ENCODE results near the gene C1orf232. TPM values are rescaled to one million over a fixed set of nuclear protein-coding genes. Genes with fewer than 3 reads are reported as not detected.

Gene C1orf232
- polyA plus RNA-seq (2011; rRNA removed) (not detected in 2 replicates), polyA minus RNA-seq (2011; rRNA and poly(A)+ RNA removed) (not detected in 2 replicates)

DNA sequence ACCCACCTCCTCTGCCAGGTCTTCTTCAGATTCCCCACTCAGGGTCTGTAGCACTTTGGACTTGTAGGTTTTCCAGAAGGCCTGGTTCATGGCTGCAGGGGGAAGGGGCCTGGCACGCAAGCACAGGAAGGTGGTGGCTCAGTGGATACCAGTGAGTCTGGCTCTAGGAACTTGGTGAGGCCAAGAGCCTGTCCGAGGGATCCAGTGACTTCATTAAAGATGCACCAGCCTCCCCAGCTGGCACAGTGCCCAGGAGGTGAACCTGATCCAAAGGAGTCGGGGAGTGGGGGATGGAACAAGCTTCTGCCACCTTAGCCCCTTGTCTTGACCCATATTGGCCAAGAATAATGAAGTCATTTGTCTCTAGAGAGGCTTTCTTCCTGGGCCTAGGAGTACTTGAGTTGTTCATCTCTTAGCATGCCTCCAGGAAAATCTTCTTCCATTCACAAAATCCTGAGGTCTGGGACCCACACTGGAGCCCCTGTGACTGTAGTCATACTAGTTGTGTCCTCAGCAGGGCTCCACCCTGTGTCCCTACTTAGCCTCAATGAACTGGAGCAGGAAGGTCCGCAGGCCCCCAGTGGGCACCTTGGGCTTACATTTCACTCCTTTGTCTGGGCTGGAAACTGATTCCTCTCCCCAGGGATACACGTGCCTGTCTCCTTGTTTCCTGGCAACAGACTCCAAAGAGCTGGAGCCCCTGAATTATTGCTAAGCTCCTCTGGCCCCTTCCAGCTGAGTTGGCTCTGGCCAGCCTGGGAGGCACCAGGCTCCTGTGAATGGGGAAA, at the start of gene C1orf232:
Gene C1orf232 (minus strand): TSS at position 554 of the 788 bp plus-strand sequence. CDS start 464 bp downstream, at position 90.
- TF ChIP-seq, protein P1, sequence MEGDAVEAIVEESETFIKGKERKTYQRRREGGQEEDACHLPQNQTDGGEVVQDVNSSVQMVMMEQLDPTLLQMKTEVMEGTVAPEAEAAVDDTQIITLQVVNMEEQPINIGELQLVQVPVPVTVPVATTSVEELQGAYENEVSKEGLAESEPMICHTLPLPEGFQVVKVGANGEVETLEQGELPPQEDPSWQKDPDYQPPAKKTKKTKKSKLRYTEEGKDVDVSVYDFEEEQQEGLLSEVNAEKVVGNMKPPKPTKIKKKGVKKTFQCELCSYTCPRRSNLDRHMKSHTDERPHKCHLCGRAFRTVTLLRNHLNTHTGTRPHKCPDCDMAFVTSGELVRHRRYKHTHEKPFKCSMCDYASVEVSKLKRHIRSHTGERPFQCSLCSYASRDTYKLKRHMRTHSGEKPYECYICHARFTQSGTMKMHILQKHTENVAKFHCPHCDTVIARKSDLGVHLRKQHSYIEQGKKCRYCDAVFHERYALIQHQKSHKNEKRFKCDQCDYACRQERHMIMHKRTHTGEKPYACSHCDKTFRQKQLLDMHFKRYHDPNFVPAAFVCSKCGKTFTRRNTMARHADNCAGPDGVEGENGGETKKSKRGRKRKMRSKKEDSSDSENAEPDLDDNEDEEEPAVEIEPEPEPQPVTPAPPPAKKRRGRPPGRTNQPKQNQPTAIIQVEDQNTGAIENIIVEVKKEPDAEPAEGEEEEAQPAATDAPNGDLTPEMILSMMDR (IDR thresholded peaks at IDR 0.05; ENCODE audit: insufficient read depth, low read depth, low read length) = no peak
- no peaks in the 10 kb centered on the region; the same call in 1 of the 2 replicates for H3K36me3 ChIP-seq (ENCODE audit: control insufficient read depth, insufficient read depth, low read length)
- DNase-seq (ENCODE audit: low read depth) = no peak
- ChIA-PET CTCF (interaction anchor here (0.8 to 4.8 kb wide), 13 partner anchors 11 to 273 kb away, joined by 3 to 25 read pairs (median 5); partner anchors contain the start of genes CEP85 and CRYBG2), POLR2A (no interaction called here)
- H3K4me3 ChIP-seq (ENCODE audit: low read depth, low read length) = peak within 1 kb of the TSS; percentile 58
- peaks cover 3% of the 10 kb centered on the region; the same call in 1 of the 2 replicates for H3K27me3 ChIP-seq (ENCODE audit: control insufficient read depth, insufficient read depth, low read length)

DNA sequence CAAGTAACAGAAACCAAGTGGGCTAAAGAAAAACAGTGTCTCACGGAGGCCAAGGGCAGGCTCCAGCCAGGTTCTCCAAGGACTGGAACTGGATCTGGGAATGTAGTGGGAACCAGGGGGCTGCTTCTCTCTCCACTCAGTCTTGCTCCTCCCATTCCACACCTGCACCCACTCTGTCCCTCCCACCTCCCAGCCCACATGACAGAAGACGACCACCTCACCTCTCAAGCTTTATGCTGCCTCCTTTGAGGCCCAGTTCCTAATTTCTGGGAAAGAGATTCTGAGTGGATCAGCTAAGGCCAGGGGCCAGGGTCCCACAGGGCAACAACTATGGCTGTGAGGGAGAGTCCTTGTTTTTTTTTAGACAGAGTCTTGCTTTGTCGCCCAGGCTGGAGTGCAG, 46.5 kb upstream of the C1orf232 start:
- TF ChIP-seq, protein P1 (IDR thresholded peaks at IDR 0.05; ENCODE audit: insufficient read depth, low read depth, low read length) = no peak
- Histone ChIP-seq H3K36me3 (ENCODE audit: control insufficient read depth, insufficient read depth, low read length) (no peaks in the 10 kb centered on the region), H3K27me3 (ENCODE audit: control insufficient read depth, insufficient read depth, low read length) (peaks cover 7% of the 10 kb centered on the region), H3K4me3 (ENCODE audit: low read depth, low read length) (no peak overlapping the region)
- ChIA-PET POLR2A (no interaction called here), CTCF (interaction anchor here (1.9 kb wide), 1 partner anchor 10 kb away, joined by 5 read pairs; no protein-coding TSS in a partner anchor)
- DNase-seq (ENCODE audit: low read depth) = no peak

DNA sequence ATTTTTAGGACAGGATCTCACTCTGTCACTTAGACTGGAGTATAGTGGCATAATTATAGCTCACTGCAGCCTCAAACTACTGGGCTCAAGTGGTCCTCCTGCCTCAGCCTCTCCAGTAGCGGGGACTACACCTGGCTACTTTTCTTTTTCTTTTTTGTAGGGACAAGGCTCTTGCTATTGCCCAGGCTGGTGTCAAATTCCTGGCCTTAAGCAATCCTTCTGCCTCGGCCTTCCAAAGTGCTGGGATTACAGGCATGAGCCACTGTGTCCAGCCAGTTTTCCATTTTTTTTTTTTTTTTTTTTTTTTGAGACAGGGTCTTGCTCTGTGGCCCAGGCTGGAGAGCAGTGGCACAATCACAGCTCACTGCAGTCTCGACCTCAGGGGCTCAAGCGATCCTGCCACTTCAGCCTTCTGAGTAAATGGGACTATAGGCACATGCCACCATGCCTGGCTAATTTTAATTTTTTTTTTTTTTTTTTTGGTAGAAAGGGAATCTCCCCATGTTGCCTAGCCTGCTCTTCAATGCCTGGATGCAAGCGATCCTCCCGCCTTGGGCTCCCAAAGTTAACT, 44.7 kb upstream of the C1orf232 start:
- H3K36me3 ChIP-seq (ENCODE audit: control insufficient read depth, insufficient read depth, low read length) = no peaks in the 10 kb centered on the region
- TF ChIP-seq, protein P1 (IDR thresholded peaks at IDR 0.05; ENCODE audit: insufficient read depth, low read depth, low read length) = no peak
- DNase-seq (ENCODE audit: low read depth) = no peak
- ChIA-PET CTCF (interaction anchor here (1.1 to 1.3 kb wide), 2 partner anchors 10 to 21 kb away, joined by 5 read pairs; partner anchors contain the start of gene CEP85), POLR2A (no interaction called here)
- H3K4me3 ChIP-seq (ENCODE audit: low read depth, low read length) = no peak overlapping the region
- H3K27me3 ChIP-seq (ENCODE audit: control insufficient read depth, insufficient read depth, low read length) = peaks cover 7% of the 10 kb centered on the region

DNA sequence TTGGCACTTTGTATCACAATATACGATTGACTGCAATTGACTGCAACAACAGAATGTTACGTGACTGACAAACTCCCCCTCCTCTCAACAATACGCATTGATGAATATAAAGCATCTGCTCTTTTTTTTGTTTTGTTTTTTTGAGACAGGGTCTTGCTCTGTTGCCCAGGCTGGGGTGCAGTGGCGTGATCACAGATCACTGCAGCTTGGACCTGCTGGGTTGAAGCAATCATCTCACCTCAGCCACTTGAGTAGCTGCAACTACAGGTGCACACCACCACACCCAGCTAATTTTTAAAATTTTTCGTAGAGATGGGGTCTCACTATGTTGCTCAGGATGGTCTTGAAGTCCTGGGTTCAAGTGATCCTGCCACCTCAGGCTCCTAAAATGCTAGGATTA, 44.0 kb upstream of the C1orf232 start:
- TF ChIP-seq, protein P1 (IDR thresholded peaks at IDR 0.05; ENCODE audit: insufficient read depth, low read depth, low read length) = no peak
- peaks cover 7% of the 10 kb centered on the region for H3K27me3 ChIP-seq (ENCODE audit: control insufficient read depth, insufficient read depth, low read length)
- no peak for DNase-seq (ENCODE audit: low read depth)
- CTCF ChIA-PET = interaction anchor here (1.0 to 1.3 kb wide), 3 partner anchors 9 to 22 kb away, joined by 3 to 5 read pairs (median 5); partner anchors contain the start of gene CEP85
- no peak overlapping the region for H3K4me3 ChIP-seq (ENCODE audit: low read depth, low read length)
- no peaks in the 10 kb centered on the region for H3K36me3 ChIP-seq (ENCODE audit: control insufficient read depth, insufficient read depth, low read length)
- POLR2A ChIA-PET = no interaction called here
